CD14-positive monocyte (primary cell): ENCODE measurements around the gene PTPN9. TPM values are rescaled to one million over a fixed set of nuclear protein-coding genes. Genes with fewer than 3 reads are reported as not detected.

ENCODE experiments used
- DNase-seq, 3 donors: peaks; one replicate each; pipeline ENCODE4 v3.0.0-alpha.2; 2011 to 2022
- H2AFZ ChIP-seq: 2 replicates; pipeline ENCODE4 v1.6.0; 2012; ENCODE audit warnings: mild to moderate bottlenecking, low read depth, low read length, inconsistent platforms; ENCODE audit not compliant: insufficient read depth, poor library complexity, severe bottlenecking
- H3K27ac ChIP-seq, 2 donors: 1 replicate in 1 of 2; 2 replicates in 1 of 2; pipeline ENCODE4 v1.5.1; 2012 to 2013; ENCODE audit warnings: low read length in 2 of 2, control low read depth in 1 of 2, inconsistent platforms in 1 of 2, low read depth in 1 of 2, mild to moderate bottlenecking in 1 of 2
- H3K27me3 ChIP-seq, 2 donors: one replicate each; pipeline versions ENCODE4 v1.6.0 to v1.6.1; 2011 to 2013; ENCODE audit warnings: low read length in 2 of 2; ENCODE audit not compliant: control insufficient read depth in 2 of 2, insufficient read depth in 2 of 2
- H3K36me3 ChIP-seq, 2 donors: replicated peaks in 1 of 2; 1 replicate in 1 of 2; 2 replicates in 1 of 2; pipeline versions ENCODE4 v1.5.1 to v1.6.1; 2012 to 2013; ENCODE audit warnings: low read length in 2 of 2, control low read depth in 1 of 2, inconsistent platforms in 1 of 2, mild to moderate bottlenecking in 1 of 2; ENCODE audit not compliant: insufficient read depth in 2 of 2, control insufficient read depth in 1 of 2
- H3K4me1 ChIP-seq, 2 donors: 1 replicate in 1 of 2; 2 replicates in 1 of 2; pipeline versions ENCODE4 v1.5.1 to v1.6.1; 2012 to 2013; ENCODE audit warnings: low read length in 2 of 2, control low read depth in 1 of 2, inconsistent platforms in 1 of 2, mild to moderate bottlenecking in 1 of 2, moderate library complexity in 1 of 2; ENCODE audit not compliant: insufficient read depth in 2 of 2, control insufficient read depth in 1 of 2
- H3K4me2 ChIP-seq: replicated peaks from 2 replicates; pipeline ENCODE3; 2012; ENCODE audit warnings: low read length, moderate library complexity, mild to moderate bottlenecking; ENCODE audit not compliant: poor library complexity, severe bottlenecking; ENCODE audit errors: extremely low read depth
- H3K4me3 ChIP-seq, 3 experiments: fragments of 200-600 bp in 1 of 3; sonication (generic) in 1 of 3; replicated peaks in 1 of 3; 1 replicate in 2 of 3; 2 replicates in 1 of 3; pipeline ENCODE4 v1.5.1; 2011 to 2013; ENCODE audit warnings: low read length in 3 of 3, mild to moderate bottlenecking in 3 of 3, control low read depth in 2 of 3, low read depth in 2 of 3, inconsistent platforms in 1 of 3, moderate library complexity in 1 of 3
- H3K79me2 ChIP-seq: 2 replicates; pipeline ENCODE4 v1.6.0; 2012; ENCODE audit warnings: mild to moderate bottlenecking, control low read depth, inconsistent platforms, low read length, moderate library complexity; ENCODE audit not compliant: insufficient read depth
- H3K9ac ChIP-seq: 2 replicates; pipeline ENCODE4 v1.6.0; 2017; ENCODE audit warnings: low read length, mild to moderate bottlenecking; ENCODE audit not compliant: insufficient read depth, poor library complexity, severe bottlenecking
- H3K9me3 ChIP-seq, 2 donors: replicated peaks in 1 of 2; 1 replicate in 1 of 2; 2 replicates in 1 of 2; pipeline versions ENCODE4 v1.5.1 to v1.6.1; 2012 to 2013; ENCODE audit warnings: low read length in 2 of 2, control low read depth in 1 of 2; ENCODE audit not compliant: control insufficient read depth in 1 of 2, insufficient read depth in 1 of 2
- H4K20me1 ChIP-seq: 2 replicates; pipeline ENCODE4 v1.6.0; 2012; ENCODE audit warnings: mild to moderate bottlenecking, low read length, control low read depth, moderate library complexity; ENCODE audit not compliant: insufficient read depth
- H3K27ac Mint-ChIP-seq, 7 donors: one replicate each; pipeline ENCODE4 v1.8.0; 2020; ENCODE audit warnings: mild to moderate bottlenecking in 7 of 7, mixed read lengths in 7 of 7, moderate library complexity in 6 of 7, inconsistent platforms in 2 of 7
- H3K27me3 Mint-ChIP-seq, 3 donors: one replicate each; pipeline ENCODE4 v1.8.0; 2021 to 2022; ENCODE audit warnings: low read depth in 3 of 3, mild to moderate bottlenecking in 3 of 3, mixed read lengths in 3 of 3, moderate library complexity in 3 of 3, inconsistent platforms in 1 of 3
- H3K36me3 Mint-ChIP-seq, 2 donors: one replicate each; pipeline ENCODE4 v1.8.0; 2020; ENCODE audit warnings: mixed read lengths in 2 of 2, inconsistent platforms in 1 of 2, mild to moderate bottlenecking in 1 of 2
- H3K4me1 Mint-ChIP-seq: one replicate; pipeline ENCODE4 v1.8.0; 2020; ENCODE audit warnings: mild to moderate bottlenecking, mixed read lengths
- H3K4me3 Mint-ChIP-seq, 2 donors: one replicate each; pipeline ENCODE4 v1.8.0; 2020; ENCODE audit warnings: mild to moderate bottlenecking in 2 of 2, mixed read lengths in 2 of 2, moderate library complexity in 1 of 2
- H3K9me3 Mint-ChIP-seq, 7 donors: one replicate each; pipeline ENCODE4 v1.8.0; 2020 to 2022; ENCODE audit warnings: mixed read lengths in 7 of 7, mild to moderate bottlenecking in 6 of 7, moderate library complexity in 6 of 7, inconsistent platforms in 2 of 7
- CTCF ChIP-seq: fragments of 200-600 bp; IDR thresholded peaks from one replicate; pipeline ENCODE4 v1.8.0; 2022; ENCODE audit warnings: antibody characterized with exemption, mild to moderate bottlenecking
- WGBS: methylation state at CpG from one replicate; pipeline ENCODE4 v1.1.5; 2013; ENCODE audit warnings: missing lambda C conversion rate; ENCODE audit not compliant: insufficient coverage; 5-methylcytosine and 5-hydroxymethylcytosine counted together
- intact Hi-C, 2 donors: fragments of 100-400 bp; cut with micrococcal nuclease; formaldehyde crosslinking; loops; one replicate each; pipeline versions ENCODE4 v1.15.0 to v1.15.1; 2023
- polyA plus RNA-seq, 3 donors: library from polyadenylated mRNA; depleted of rRNA in 1 of 3; unstranded in 2 of 3; stranded (reverse) in 1 of 3; fragments of 300-500 nt in 2 of 3; fragments of >200 nt in 1 of 3; fragmentation: Illumina TruSeq in 2 of 3; gene quantifications; 1 replicate in 2 of 3; 2 replicates in 1 of 3; pipeline ENCODE4 v1.2.3, GENCODE V29; 2012 to 2021

PTPN9 gene
- polyA plus RNA-seq, 3 donors, result 21.1 to 40.1 (median 28.0) TPM

- TF ChIP-seq CTCF, result no peak
- WGBS, result 100% methylated on average over 6 of the region's 7 CpGs
- Mint-ChIP-seq H3K4me1 (peaks cover 9% of the 10 kb centered on the region), H3K36me3 (peaks cover 32 to 49% of the 10 kb centered on the region in 2 donors), H3K9me3 (no peaks in the 10 kb centered on the region), H3K27ac (peak overlapping the region in 1 of 7 donors; percentile 20), H3K27me3 (peaks cover 0 to 2% (median 0%) of the 10 kb centered on the region in 3 donors), H3K4me3 (no peak overlapping the region)
- Histone ChIP-seq H3K36me3 (peaks cover 37 to 52% of the 10 kb centered on the region in 2 donors), H3K9ac (no peak overlapping the region), H3K79me2 (peaks cover 95% of the 10 kb centered on the region), H3K9me3 (no peaks in the 10 kb centered on the region), H2AFZ (no peak overlapping the region), H3K27me3 (no peaks in the 10 kb centered on the region), H4K20me1 (peaks cover 83% of the 10 kb centered on the region), H3K27ac (no peak overlapping the region), H3K4me1 (peaks cover 0 to 4% of the 10 kb centered on the region in 2 donors), H3K4me3 (no peak overlapping the region), H3K4me2 (no peak overlapping the region)
- no peak for DNase-seq
- intact Hi-C loops, result no loop called here
Measured at GRCh38 chr15:75430259-75430658, 148.9 kb downstream of the PTPN9 start.

GRCh38 chr15:75428152-75428551, 151.0 kb downstream of the PTPN9 start:
- TF ChIP-seq CTCF, result no peak
- WGBS, result 100% methylated on average over 2 of the region's 3 CpGs
- no peak overlapping the region for H3K4me2 ChIP-seq
- H3K27ac ChIP-seq, result no peak overlapping the region
- H3K4me3 ChIP-seq, result no peak overlapping the region
- Mint-ChIP-seq H3K27me3 (peaks cover 0 to 2% (median 2%) of the 10 kb centered on the region in 3 donors), H3K27ac (no peak overlapping the region), H3K4me3 (no peak overlapping the region), H3K4me1 (peaks cover 9% of the 10 kb centered on the region), H3K9me3 (no peaks in the 10 kb centered on the region), H3K36me3 (peaks cover 34 to 47% of the 10 kb centered on the region in 2 donors)
- H3K9ac ChIP-seq, result no peak overlapping the region
- H3K27me3 ChIP-seq, result no peaks in the 10 kb centered on the region
- no peak overlapping the region for H2AFZ ChIP-seq
- H3K79me2 ChIP-seq, result peaks cover 85% of the 10 kb centered on the region
- H3K36me3 ChIP-seq, result peaks cover 32 to 68% of the 10 kb centered on the region in 2 donors
- H3K9me3 ChIP-seq, result no peaks in the 10 kb centered on the region
- intact Hi-C loops, result no loop called here
- H4K20me1 ChIP-seq, result peaks cover 62% of the 10 kb centered on the region
- DNase-seq, result no peak
- peaks cover 0 to 4% of the 10 kb centered on the region in 2 donors for H3K4me1 ChIP-seq
